Effector memory CD8-positive, alpha-beta T cell (primary cell): Measurements from ENCODE around the gene NUP93.
A peak's percentile ranks its signal among the peaks of the same experiment; 100 is the strongest.

ENCODE experiments used
- ATAC-seq: fragments of 150-1000 bp; cut with Tn5 transposase; replicated peaks from 2 replicates; pipeline ENCODE4 v1.10.0; 2021; ENCODE audit warnings: mild to moderate bottlenecking, moderate library complexity
- DNase-seq, 3 experiments: peaks; one replicate each; pipeline ENCODE4 v3.0.0; 2021
- H3K27ac Mint-ChIP-seq, 2 donors: one replicate each; pipeline ENCODE4 v1.8.0; 2022; ENCODE audit warnings: mild to moderate bottlenecking in 2 of 2, mixed read lengths in 2 of 2, moderate library complexity in 2 of 2
- H3K27me3 Mint-ChIP-seq, 2 donors: one replicate each; pipeline ENCODE4 v1.8.0; 2022; ENCODE audit warnings: mixed read lengths in 2 of 2
- H3K36me3 Mint-ChIP-seq: one replicate; pipeline ENCODE4 v1.8.0; 2022; ENCODE audit warnings: mild to moderate bottlenecking, moderate library complexity, mixed read lengths; ENCODE audit not compliant: insufficient read depth
- H3K4me1 Mint-ChIP-seq, 2 donors: one replicate each; pipeline ENCODE4 v1.8.0; 2022; ENCODE audit warnings: low read depth in 2 of 2, mixed read lengths in 2 of 2
- H3K4me3 Mint-ChIP-seq, 2 donors: one replicate each; pipeline ENCODE4 v1.8.0; 2022; ENCODE audit warnings: mild to moderate bottlenecking in 2 of 2, mixed read lengths in 2 of 2, moderate library complexity in 2 of 2
- H3K9me3 Mint-ChIP-seq, 2 donors: one replicate each; pipeline ENCODE4 v1.8.0; 2022; ENCODE audit warnings: mixed read lengths in 2 of 2

Gene NUP93

GRCh38 chr16:56848029-56848936 lies 118.4 kb downstream of the NUP93 start:
- H3K36me3 Mint-ChIP-seq: peaks cover 15% of the 10 kb centered on the region
- H3K4me3 Mint-ChIP-seq: peak overlapping the region in 1 of 2 donors; percentile 56
- H3K9me3 Mint-ChIP-seq: no peaks in the 10 kb centered on the region
- ATAC-seq (no peak), DNase-seq (no peak)
- H3K4me1 Mint-ChIP-seq: peaks cover 9 to 20% of the 10 kb centered on the region in 2 donors
- H3K27ac Mint-ChIP-seq: peak overlapping the region; percentile 45 to 90
- H3K27me3 Mint-ChIP-seq: no peaks in the 10 kb centered on the region

GRCh38 chr16:56848955-56849689 lies 119.2 kb downstream of the NUP93 start:
- no peak for ATAC-seq
- H3K27ac Mint-ChIP-seq: peak overlapping the region; percentile 44 to 90

DNA sequence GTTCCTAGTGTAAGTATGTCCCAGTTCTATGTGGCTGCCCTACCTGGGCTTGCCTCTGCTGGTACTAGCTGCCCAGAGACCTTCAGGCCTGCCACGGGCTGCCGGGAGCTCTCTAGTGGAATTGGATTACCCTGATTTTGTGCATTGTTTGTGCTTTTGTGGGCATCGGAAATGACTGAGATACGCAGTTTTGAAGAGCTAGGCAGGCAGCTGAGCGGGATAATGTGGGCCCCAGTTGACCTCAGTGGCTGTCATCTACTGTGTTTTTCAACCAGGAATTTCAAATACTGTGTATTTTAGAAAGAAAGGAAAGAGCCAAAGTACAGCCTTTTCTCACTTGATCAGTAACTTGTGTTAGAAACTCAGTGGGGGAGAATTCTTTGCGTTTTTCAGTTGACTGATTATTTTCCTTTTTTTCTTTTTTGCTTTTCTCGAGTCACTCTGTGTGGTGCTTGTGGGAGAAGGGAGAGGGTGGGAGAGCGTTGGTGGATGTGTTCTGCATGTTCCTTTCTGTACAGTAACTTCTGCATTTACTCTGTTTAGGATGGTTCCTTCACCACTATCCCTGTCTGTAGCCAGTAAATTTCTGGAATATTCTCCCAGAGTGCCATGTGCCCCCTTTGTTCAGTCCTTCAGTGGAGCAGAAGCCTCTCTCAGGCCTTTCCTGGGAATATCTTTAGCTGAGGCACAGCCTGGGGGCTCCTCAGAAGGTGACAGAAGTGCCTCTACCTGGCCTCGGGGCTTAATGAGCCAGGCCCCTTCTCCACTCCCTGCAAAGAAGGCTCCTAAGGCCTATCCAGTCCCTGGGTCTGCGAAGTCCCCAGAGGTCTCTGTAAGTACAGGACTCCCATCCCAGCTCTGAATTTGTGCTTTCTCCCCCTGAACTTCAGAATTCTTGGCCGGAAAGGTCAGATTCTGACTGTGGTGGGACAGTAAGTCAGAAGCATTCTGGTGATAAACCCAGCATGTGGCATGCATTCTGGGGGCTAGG lies 120.1 kb downstream of the NUP93 start:
- peaks cover 9 to 20% of the 10 kb centered on the region in 2 donors for H3K4me1 Mint-ChIP-seq
- DNase-seq (no peak), ATAC-seq (no peak)
- H3K36me3 Mint-ChIP-seq: peaks cover 6% of the 10 kb centered on the region
- H3K4me3 Mint-ChIP-seq: no peak overlapping the region
- peak overlapping the region in 1 of 2 donors; percentile 44 for H3K27ac Mint-ChIP-seq
- H3K9me3 Mint-ChIP-seq: no peaks in the 10 kb centered on the region
- H3K27me3 Mint-ChIP-seq: no peaks in the 10 kb centered on the region

More at GRCh38 chr16:56848955-56849689, 119.2 kb downstream of the NUP93 start:
- H3K27me3 Mint-ChIP-seq: no peaks in the 10 kb centered on the region
- no peak overlapping the region for H3K4me3 Mint-ChIP-seq
- H3K36me3 Mint-ChIP-seq: peaks cover 10% of the 10 kb centered on the region
- H3K4me1 Mint-ChIP-seq: peaks cover 9 to 20% of the 10 kb centered on the region in 2 donors
- H3K9me3 Mint-ChIP-seq: no peaks in the 10 kb centered on the region
- no peak for DNase-seq

GRCh38 chr16:56851671-56852400 lies 121.9 kb downstream of the NUP93 start:
- Mint-ChIP-seq H3K36me3 (no peaks in the 10 kb centered on the region), H3K4me1 (peaks cover 5 to 18% of the 10 kb centered on the region in 2 donors), H3K9me3 (no peaks in the 10 kb centered on the region), H3K27me3 (no peaks in the 10 kb centered on the region), H3K4me3 (no peak overlapping the region), H3K27ac (no peak overlapping the region)
- ATAC-seq: no peak
- DNase-seq: no peak

GRCh38 chr16:56852401-56852730 lies 122.4 kb downstream of the NUP93 start:
- ATAC-seq (no peak), DNase-seq (no peak)
- Mint-ChIP-seq H3K36me3 (no peaks in the 10 kb centered on the region), H3K9me3 (no peaks in the 10 kb centered on the region), H3K27ac (no peak overlapping the region), H3K4me1 (peaks cover 4 to 12% of the 10 kb centered on the region in 2 donors), H3K27me3 (no peaks in the 10 kb centered on the region), H3K4me3 (no peak overlapping the region)

DNA sequence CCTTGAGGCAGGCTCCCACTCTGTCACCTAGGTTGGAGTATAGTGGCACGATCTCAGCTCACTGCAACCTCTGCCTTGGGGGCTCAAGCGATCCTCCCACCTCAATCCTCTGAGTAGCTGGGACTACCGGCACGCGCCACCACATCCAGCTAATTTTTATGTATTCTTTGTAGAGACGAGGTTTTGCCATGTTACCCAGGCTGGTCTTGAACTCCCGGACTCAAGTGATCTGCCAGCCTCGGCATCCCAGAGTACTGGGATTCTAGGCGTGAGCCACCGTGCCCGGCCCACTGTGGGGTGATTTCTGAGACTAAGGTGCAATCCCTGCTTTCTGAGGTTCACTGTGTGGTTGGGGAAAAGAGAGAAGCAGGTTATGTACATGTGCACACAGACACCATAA lies 123.0 kb downstream of the NUP93 start:
- H3K27ac Mint-ChIP-seq: no peak overlapping the region
- H3K4me3 Mint-ChIP-seq: no peak overlapping the region
- H3K36me3 Mint-ChIP-seq: no peaks in the 10 kb centered on the region
- H3K9me3 Mint-ChIP-seq: no peaks in the 10 kb centered on the region
- peaks cover 2 to 7% of the 10 kb centered on the region in 2 donors for H3K4me1 Mint-ChIP-seq
- DNase-seq (no peak), ATAC-seq (no peak)
- no peaks in the 10 kb centered on the region for H3K27me3 Mint-ChIP-seq

- Mint-ChIP-seq H3K36me3 (no peaks in the 10 kb centered on the region), H3K4me1 (peaks cover 9 to 19% of the 10 kb centered on the region in 2 donors), H3K4me3 (no peak overlapping the region), H3K27ac (no peak overlapping the region), H3K27me3 (no peaks in the 10 kb centered on the region), H3K9me3 (no peaks in the 10 kb centered on the region)
- no peak for ATAC-seq
- no peak for DNase-seq
Measured at GRCh38 chr16:56855201-56855600, 125.3 kb downstream of the NUP93 start.

- Mint-ChIP-seq H3K4me1 (peaks cover 16 to 27% of the 10 kb centered on the region in 2 donors), H3K27me3 (no peaks in the 10 kb centered on the region), H3K4me3 (no peak overlapping the region), H3K27ac (no peak overlapping the region), H3K9me3 (no peaks in the 10 kb centered on the region), H3K36me3 (no peaks in the 10 kb centered on the region)
- no peak for ATAC-seq
- no peak for DNase-seq
Measured at GRCh38 chr16:56855946-56856345, 126.0 kb downstream of the NUP93 start.

- Mint-ChIP-seq H3K4me1 (peaks cover 27 to 37% of the 10 kb centered on the region in 2 donors), H3K36me3 (no peaks in the 10 kb centered on the region), H3K9me3 (no peaks in the 10 kb centered on the region), H3K27ac (no peak overlapping the region), H3K27me3 (no peaks in the 10 kb centered on the region), H3K4me3 (no peak overlapping the region)
- no peak for ATAC-seq
- no peak for DNase-seq
Measured at GRCh38 chr16:56856876-56857447, 127.0 kb downstream of the NUP93 start.

DNA sequence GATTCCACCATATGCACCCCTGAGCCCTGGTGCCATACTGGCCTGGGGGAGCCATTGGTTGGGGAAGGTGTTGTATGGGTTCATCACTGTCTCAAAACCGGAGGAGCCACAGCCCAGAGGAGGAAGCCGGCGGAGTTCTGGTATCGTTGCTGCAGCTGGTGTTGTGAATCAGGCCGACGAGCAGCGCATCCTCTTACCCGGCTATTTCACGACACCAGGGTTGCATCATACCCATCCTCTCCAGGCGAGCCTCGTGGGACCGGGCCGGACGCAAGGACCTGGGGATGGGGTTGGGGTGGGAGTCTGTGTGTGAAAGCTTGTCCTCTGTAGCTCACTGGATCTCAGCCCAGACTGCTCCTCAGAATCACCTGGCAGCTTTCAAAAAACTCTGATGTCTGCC lies 128.4 kb downstream of the NUP93 start:
- no peaks in the 10 kb centered on the region for H3K9me3 Mint-ChIP-seq
- H3K4me3 Mint-ChIP-seq: no peak overlapping the region
- DNase-seq: no peak
- no peaks in the 10 kb centered on the region for H3K27me3 Mint-ChIP-seq
- peaks cover 41 to 51% of the 10 kb centered on the region in 2 donors for H3K4me1 Mint-ChIP-seq
- ATAC-seq: no peak
- H3K27ac Mint-ChIP-seq: peak overlapping the region in 1 of 2 donors; percentile 49
- H3K36me3 Mint-ChIP-seq: peaks cover 4% of the 10 kb centered on the region

GRCh38 chr16:56859636-56860035 lies 129.7 kb downstream of the NUP93 start:
- H3K27ac Mint-ChIP-seq: peak overlapping the region; percentile 97 to 99
- no peak for DNase-seq
- ATAC-seq: no peak
- no peaks in the 10 kb centered on the region for H3K9me3 Mint-ChIP-seq
- peaks cover 43 to 57% of the 10 kb centered on the region in 2 donors for H3K4me1 Mint-ChIP-seq
- no peaks in the 10 kb centered on the region for H3K27me3 Mint-ChIP-seq
- H3K4me3 Mint-ChIP-seq: peak overlapping the region; percentile 76 to 80
- H3K36me3 Mint-ChIP-seq: peaks cover 4% of the 10 kb centered on the region
